ENCODE measurements around the gene BLMH.

- TF ChIP-seq CTCF (conservative IDR thresholded peaks at IDR 0.05 in 1 of 2, IDR thresholded peaks at IDR 0.05 in 1 of 2; ENCODE audit: low read depth in 1 of 2, low read length in 2 of 2) (no peak), EZH2 (IDR thresholded peaks at IDR 0.05; ENCODE audit: low read length, missing control alignments) (no peak)
Observed at GRCh38 chr17:30210901-30211300, 80.8 kb downstream of the BLMH start.

All from fibroblast of lung (primary cell).